GM12872 (cell line): ENCODE data around the gene XKRX.

Experiments used
- TF ChIP-seq, protein P1 (sequence below): IDR thresholded peaks from 3 replicates; pipeline ENCODE4 v1.5.1; 2011; ENCODE audit warnings: low read depth, mild to moderate bottlenecking, low read length, moderate library complexity; ENCODE audit not compliant: insufficient read depth

The XKRX gene

DNA sequence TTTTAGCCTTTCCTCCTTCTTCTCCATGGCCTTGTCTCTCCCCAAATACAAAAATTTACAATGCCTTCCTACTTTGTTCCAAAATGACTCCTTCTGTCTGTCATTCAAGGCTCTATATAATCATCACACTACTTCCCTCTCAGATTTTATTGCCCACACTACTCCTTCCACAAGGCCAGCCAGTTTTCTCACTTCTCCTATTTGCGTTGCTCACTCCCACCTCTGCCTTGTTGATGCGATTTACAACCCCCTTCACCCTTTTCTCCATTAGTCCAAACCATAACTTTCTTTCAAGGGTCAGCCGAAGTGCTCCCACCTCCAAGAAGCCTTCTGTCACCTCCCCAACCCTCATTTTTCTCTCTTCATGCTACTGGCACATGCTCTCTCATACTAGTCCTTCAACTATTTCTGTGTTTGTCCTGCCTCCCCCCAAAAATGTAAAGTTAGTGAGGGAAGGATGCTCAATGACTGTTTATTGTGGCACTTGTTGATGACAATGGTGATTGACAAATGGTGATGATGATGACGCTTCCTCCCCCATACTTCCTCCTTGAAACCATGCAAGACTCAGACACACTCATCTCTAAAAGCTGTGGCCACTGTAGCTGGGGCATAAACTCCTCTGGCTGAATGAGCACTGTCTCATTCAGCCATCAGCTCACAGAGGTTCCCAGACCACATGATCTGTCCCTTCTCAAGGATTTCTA, 2.7 kb upstream of the XKRX start:
- TF ChIP-seq, protein P1, sequence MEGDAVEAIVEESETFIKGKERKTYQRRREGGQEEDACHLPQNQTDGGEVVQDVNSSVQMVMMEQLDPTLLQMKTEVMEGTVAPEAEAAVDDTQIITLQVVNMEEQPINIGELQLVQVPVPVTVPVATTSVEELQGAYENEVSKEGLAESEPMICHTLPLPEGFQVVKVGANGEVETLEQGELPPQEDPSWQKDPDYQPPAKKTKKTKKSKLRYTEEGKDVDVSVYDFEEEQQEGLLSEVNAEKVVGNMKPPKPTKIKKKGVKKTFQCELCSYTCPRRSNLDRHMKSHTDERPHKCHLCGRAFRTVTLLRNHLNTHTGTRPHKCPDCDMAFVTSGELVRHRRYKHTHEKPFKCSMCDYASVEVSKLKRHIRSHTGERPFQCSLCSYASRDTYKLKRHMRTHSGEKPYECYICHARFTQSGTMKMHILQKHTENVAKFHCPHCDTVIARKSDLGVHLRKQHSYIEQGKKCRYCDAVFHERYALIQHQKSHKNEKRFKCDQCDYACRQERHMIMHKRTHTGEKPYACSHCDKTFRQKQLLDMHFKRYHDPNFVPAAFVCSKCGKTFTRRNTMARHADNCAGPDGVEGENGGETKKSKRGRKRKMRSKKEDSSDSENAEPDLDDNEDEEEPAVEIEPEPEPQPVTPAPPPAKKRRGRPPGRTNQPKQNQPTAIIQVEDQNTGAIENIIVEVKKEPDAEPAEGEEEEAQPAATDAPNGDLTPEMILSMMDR = no peak

DNA sequence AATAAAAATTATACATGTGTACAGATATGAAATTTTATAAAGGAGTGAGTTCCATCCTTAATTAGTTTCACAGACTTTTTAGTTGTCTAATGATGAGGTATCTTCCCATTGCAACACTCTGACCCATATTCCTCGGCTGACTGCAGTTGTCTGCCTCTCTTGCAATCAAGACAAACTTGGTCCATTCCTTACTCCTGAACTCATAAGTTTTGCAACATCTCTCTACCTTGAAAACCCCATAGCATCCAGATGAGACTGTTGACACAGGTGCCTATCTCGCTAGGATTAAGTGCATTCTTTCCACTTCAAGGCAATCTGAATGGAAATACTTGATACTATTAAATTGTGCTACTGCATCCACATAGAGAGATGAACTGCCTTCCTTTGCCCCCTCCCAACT, 2.3 kb downstream of the XKRX start:
- TF ChIP-seq, protein P1 = no peak

GRCh38 chrX:100924375-100924774, 4.3 kb downstream of the XKRX start:
- TF ChIP-seq, protein P1 = no peak

DNA sequence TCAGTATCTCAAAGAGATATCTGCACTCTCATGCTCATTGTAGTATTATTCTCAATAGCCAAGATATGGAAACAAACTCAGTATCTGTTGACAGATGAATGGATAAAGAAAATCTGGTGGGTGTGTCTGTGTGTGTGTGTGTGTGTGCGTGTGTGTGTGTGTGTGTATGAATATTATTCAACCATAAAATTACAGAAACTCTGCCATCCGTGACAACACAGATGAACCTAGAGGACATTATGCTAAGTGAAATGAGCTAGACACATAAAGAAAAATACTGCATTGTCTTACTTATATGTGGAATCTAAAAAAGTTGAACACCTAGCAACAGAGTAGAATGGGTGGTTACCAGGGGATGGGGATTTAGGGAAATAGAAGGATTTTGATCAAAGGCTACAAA, 13.2 kb downstream of the XKRX start:
- TF ChIP-seq, protein P1 = no peak

- TF ChIP-seq, protein P1 = no peak
These were observed 15.6 kb downstream of the XKRX start for GRCh38 chrX:100913111-100913510.

GRCh38 chrX:100911731-100912130, 17.0 kb downstream of the XKRX start:
- TF ChIP-seq, protein P1 = no peak

GRCh38 chrX:100905620-100906019, 23.1 kb downstream of the XKRX start:
- TF ChIP-seq, protein P1 = no peak

DNA sequence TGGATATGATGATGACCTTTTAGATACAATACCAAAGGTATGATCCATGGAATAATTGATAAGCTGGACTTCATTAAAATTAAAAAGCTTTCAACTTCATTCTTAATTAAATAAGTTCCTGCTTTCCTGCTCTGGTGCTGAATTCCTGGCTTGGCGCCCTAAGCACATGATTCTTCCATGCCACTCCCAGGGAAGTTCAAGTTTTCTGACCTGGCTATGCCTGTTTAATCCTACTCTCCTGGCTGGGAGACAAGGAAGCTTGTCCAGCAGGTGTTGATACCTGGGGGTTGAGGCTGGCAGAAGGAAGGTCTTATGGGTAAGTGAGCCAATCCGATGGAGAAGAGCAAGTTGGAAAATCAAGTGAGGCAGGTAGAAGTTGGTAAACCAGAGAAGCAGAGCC, 24.3 kb downstream of the XKRX start:
- TF ChIP-seq, protein P1 = no peak
